ENCODE results near the gene C1orf198.

GRCh38 chr1:230869500-230869899 is 1.2 kb upstream of the C1orf198 start:
- TF ChIP-seq CTCF (conservative IDR thresholded peaks at IDR 0.05) (no peak), ZFX (IDR thresholded peaks at IDR 0.05) (no peak)

All from C4-2B (cell line).